Right lobe of liver (tissue), 6 donors: ENCODE results near the gene ESRRB. TPM values are rescaled to one million over a fixed set of nuclear protein-coding genes. Genes with fewer than 3 reads are reported as not detected.
A peak's percentile ranks its signal among the peaks of the same experiment; 100 is the strongest.

Source experiments
- ATAC-seq, 4 donors: fragments of 200-7000 bp; cut with Tn5 transposase; one replicate each; pipeline ENCODE4 v1.9.1; 2020; ENCODE audit warnings: mild to moderate bottlenecking in 4 of 4, moderate library complexity in 4 of 4
- DNase-seq, 3 donors: peaks; one replicate each; pipeline ENCODE4 v3.0.0-alpha.2; 2020
- H3K27ac ChIP-seq, 3 donors: fragments of 200-600 bp; one replicate each; pipeline ENCODE4 v1.8.0; 2022
- H3K27me3 ChIP-seq, 2 donors: fragments of 200-600 bp; one replicate each; pipeline ENCODE4 v1.8.0; 2022
- H3K36me3 ChIP-seq, 4 donors: fragments of 200-600 bp; sonication (generic) in 1 of 4; one replicate each; pipeline versions ENCODE4 v1.5.1 to v1.8.0; 2017 to 2022; ENCODE audit warnings: control low read depth in 1 of 4
- H3K4me1 ChIP-seq, 4 donors: fragments of 200-600 bp; sonication (generic) in 1 of 4; one replicate each; pipeline versions ENCODE4 v1.5.1 to v1.8.0; 2017 to 2022; ENCODE audit warnings: control low read depth in 1 of 4
- H3K4me3 ChIP-seq, 3 donors: fragments of 200-600 bp; one replicate each; pipeline ENCODE4 v1.8.0; 2022
- H3K9me3 ChIP-seq, 4 donors: fragments of 200-600 bp; sonication (generic) in 1 of 4; one replicate each; pipeline versions ENCODE4 v1.5.1 to v1.8.0; 2017 to 2022; ENCODE audit warnings: control low read depth in 1 of 4
- CTCF ChIP-seq, 4 donors: fragments of 200-600 bp in 3 of 4; fragments of 450-650 bp in 1 of 4; IDR thresholded peaks; one replicate each; pipeline versions ENCODE4 v1.5.1 to v1.8.0; 2016 to 2022; ENCODE audit warnings: antibody characterized with exemption in 4 of 4, mild to moderate bottlenecking in 2 of 4
- POLR2A ChIP-seq: fragments of 450-650 bp; IDR thresholded peaks from one replicate; pipeline ENCODE4 v1.6.1; 2017; ENCODE audit warnings: antibody characterized with exemption, mild to moderate bottlenecking
- WGBS: methylation state at CpG from one replicate; pipeline ENCODE4 v1.1.6; 2018; ENCODE audit warnings: low coverage, low lambda C conversion rate; ENCODE audit not compliant: insufficient coverage; ENCODE audit errors: missing lambda C conversion rate; 5-methylcytosine and 5-hydroxymethylcytosine counted together
- intact Hi-C, 2 donors: fragments of 100-400 bp; cut with DNase I; formaldehyde crosslinking; loops; one replicate each; pipeline versions ENCODE4 v1.11.2 to v1.14.1; 2022
- total RNA-seq, 6 experiments: library from RNA; depleted of rRNA in 2 of 6; stranded (reverse); fragments of >200 nt in 2 of 6; fragmentation: NEBNext Ultra II Directional in 3 of 6; extraction: Animal tissue kit (Norgen Biotek cat#: 25700) in 3 of 6; gene quantifications; one replicate each; pipeline versions ENCODE4 v1.1.0 to v1.2.4, GENCODE V29; 2016 to 2023
- donor health status: DM: no; HTN: yes; CAD: no.
- donor health status: DM: no; HTN: no; CAD: no.
- donor health status: DM: no; HTN: no; CAD: no.
- donor health status: DM: no; HTN: yes; CAD: no.
- donor health status: DM: no; HTN: yes; CAD: no.

ESRRB gene
- total RNA-seq, 6 experiments from 2014 or later: 0.16 to 0.26 (median 0.17) TPM; not detected in 3

GRCh38 chr14:76501156-76501720 lies 125.3 kb downstream of the ESRRB start:
- ATAC-seq (no peak), DNase-seq (peak in 1 of 3 donors; percentile 16)
- Histone ChIP-seq H3K4me3 (no peak overlapping the region), H3K27me3 (no peaks in the 10 kb centered on the region), H3K36me3 (no peaks in the 10 kb centered on the region), H3K27ac (no peak overlapping the region), H3K4me1 (no peaks in the 10 kb centered on the region), H3K9me3 (no peaks in the 10 kb centered on the region)
- no peak for TF ChIP-seq POLR2A
- TF ChIP-seq CTCF (IDR thresholded peaks at IDR 0.05): no peak
- 48% methylated on average over 7 of the region's 7 CpGs for WGBS
- intact Hi-C loops: no loop called here

- Histone ChIP-seq H3K27me3 (no peaks in the 10 kb centered on the region), H3K9me3 (no peaks in the 10 kb centered on the region), H3K4me1 (no peaks in the 10 kb centered on the region), H3K27ac (no peak overlapping the region), H3K36me3 (no peaks in the 10 kb centered on the region), H3K4me3 (no peak overlapping the region)
- ATAC-seq (no peak), DNase-seq (no peak)
- TF ChIP-seq CTCF (IDR thresholded peaks at IDR 0.05) (no peak), POLR2A (no peak)
- intact Hi-C loops: no loop called here
- 69% methylated on average over 4 of the region's 4 CpGs for whole genome bisulfite sequencing
These were observed 126.3 kb downstream of the ESRRB start for GRCh38 chr14:76502219-76502618.

GRCh38 chr14:76502638-76503037 lies 126.7 kb downstream of the ESRRB start:
- no peaks in the 10 kb centered on the region for H3K36me3 ChIP-seq
- TF ChIP-seq POLR2A (no peak), CTCF (IDR thresholded peaks at IDR 0.05) (no peak)
- no peaks in the 10 kb centered on the region for H3K27me3 ChIP-seq
- intact Hi-C loops: no loop called here
- no peak overlapping the region for H3K27ac ChIP-seq
- H3K4me3 ChIP-seq: no peak overlapping the region
- WGBS: 67% methylated on average over 2 of the region's 3 CpGs
- no peaks in the 10 kb centered on the region for H3K9me3 ChIP-seq
- no peaks in the 10 kb centered on the region for H3K4me1 ChIP-seq
- ATAC-seq (no peak), DNase-seq (no peak)

- H3K27ac ChIP-seq: no peak overlapping the region
- ATAC-seq (no peak), DNase-seq (no peak)
- H3K4me1 ChIP-seq: no peaks in the 10 kb centered on the region
- intact Hi-C loops: no loop called here
- TF ChIP-seq POLR2A (no peak), CTCF (IDR thresholded peaks at IDR 0.05) (no peak)
- 41% methylated on average over 3 of the region's 7 CpGs for WGBS
- H3K27me3 ChIP-seq: no peaks in the 10 kb centered on the region
- H3K4me3 ChIP-seq: no peak overlapping the region
- H3K9me3 ChIP-seq: no peaks in the 10 kb centered on the region
- H3K36me3 ChIP-seq: no peaks in the 10 kb centered on the region
These were observed 133.4 kb downstream of the ESRRB start for GRCh38 chr14:76509311-76509710.

- no peak for TF ChIP-seq POLR2A
- TF ChIP-seq CTCF (IDR thresholded peaks at IDR 0.05): no peak
- ATAC-seq: no peak
- no peak overlapping the region for H3K27ac ChIP-seq
- intact Hi-C loops: no loop called here
- H3K4me3 ChIP-seq: no peak overlapping the region
- no peaks in the 10 kb centered on the region for H3K4me1 ChIP-seq
- no CpG with 5 or more reads among the region's 3 CpGs for WGBS
- H3K9me3 ChIP-seq: no peaks in the 10 kb centered on the region
- no peaks in the 10 kb centered on the region for H3K36me3 ChIP-seq
- DNase-seq: no peak
- no peaks in the 10 kb centered on the region for H3K27me3 ChIP-seq
These were observed 134.2 kb downstream of the ESRRB start for GRCh38 chr14:76510181-76510580.
